Measurements from ENCODE around the gene MYOZ3.
A peak's percentile ranks its signal among the peaks of the same experiment; 100 is the strongest.

The MYOZ3 gene

DNA sequence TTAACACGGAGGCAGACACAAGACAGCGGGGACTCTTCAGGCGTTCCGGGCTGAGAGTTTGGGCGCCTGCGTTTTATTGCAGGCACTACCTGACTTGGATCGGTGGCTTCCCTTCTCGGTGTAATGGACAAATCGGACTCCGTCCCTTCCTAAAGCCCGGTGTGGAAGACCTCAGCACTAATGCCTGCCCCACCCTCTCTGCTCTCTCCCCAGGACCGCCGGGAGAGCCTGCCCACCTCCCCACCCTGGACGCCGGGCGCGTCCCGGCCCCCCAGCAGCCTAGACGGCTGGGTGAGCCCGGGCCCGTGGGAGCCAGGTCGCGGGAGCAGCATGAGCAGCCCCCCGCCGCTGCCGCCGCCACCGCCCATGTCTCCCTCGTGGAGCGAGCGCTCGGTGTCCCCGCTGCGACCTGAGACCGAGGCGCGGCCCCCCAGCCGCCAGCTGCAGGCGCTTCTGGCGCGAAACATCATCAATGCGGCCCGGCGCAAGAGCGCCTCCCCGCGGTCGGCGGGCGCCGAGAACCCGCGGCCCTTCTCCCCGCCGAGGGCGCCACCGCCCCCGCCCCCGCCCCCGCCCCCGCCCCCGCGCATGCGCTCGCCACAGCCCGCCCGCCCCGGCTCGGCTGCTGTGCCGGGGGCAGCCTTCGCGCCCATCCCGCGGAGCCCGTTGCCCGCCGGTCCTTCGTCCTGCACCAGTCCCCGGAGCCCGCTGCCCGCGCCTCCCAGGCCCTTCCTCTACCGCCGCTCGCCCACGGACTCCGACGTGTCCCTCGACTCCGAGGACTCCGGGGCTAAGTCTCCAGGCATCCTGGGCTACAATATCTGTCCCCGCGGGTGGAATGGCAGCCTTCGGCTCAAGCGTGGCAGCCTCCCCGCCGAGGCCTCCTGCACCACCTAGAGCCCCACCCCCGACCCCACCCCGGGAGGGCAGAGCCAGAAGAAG lies 4.6 kb upstream of the MYOZ3 start:
- H2AK5ac ChIP-seq (ENCODE audit: low read length), result no peak overlapping the region
- WGBS (ENCODE audit: extremely low coverage, insufficient coverage, low lambda C conversion rate), result no CpG with 5 or more reads among the region's 99 CpGs

DNA sequence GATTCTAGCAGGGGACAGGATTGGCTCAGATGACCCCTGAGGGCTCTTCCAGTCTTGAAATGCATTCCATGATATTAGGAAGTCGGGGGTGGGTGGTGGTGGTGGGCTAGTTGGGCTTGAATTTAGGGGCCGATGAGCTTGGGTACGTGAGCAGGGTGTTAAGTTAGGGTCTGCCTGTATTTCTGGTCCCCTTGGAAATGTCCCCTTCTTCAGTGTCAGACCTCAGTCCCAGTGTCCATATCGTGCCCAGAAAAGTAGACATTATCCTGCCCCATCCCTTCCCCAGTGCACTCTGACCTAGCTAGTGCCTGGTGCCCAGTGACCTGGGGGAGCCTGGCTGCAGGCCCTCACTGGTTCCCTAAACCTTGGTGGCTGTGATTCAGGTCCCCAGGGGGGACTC lies 2.9 kb upstream of the MYOZ3 start:
- no peak overlapping the region for H2BK15ac ChIP-seq (replicated peaks; ENCODE audit: low read depth)
- no peaks in the 10 kb centered on the region for H3K27me3 ChIP-seq (ENCODE audit: insufficient read depth, low read length, poor library complexity)
- H3K4me1 ChIP-seq (ENCODE audit: control insufficient read depth, low read depth, low read length), result peaks cover 4% of the 10 kb centered on the region
- no peak overlapping the region for H2AK5ac ChIP-seq (ENCODE audit: low read length)
- no CpG with 5 or more reads among the region's 4 CpGs for WGBS (ENCODE audit: extremely low coverage, insufficient coverage, low lambda C conversion rate)
- H3K79me1 ChIP-seq (ENCODE audit: low read length), result no peaks in the 10 kb centered on the region
- no peak overlapping the region for H3K23ac ChIP-seq (ENCODE audit: low read length)
- no peak overlapping the region for H3K56ac ChIP-seq (ENCODE audit: low read length)
- no peak overlapping the region for H3K9ac ChIP-seq (ENCODE audit: low read length)
- no peak overlapping the region for H3K18ac ChIP-seq (ENCODE audit: low read length)
- H4K8ac ChIP-seq (ENCODE audit: low read depth, low read length), result no peak overlapping the region
- H3K36me3 ChIP-seq (ENCODE audit: control insufficient read depth, insufficient read depth, low read length), result no peaks in the 10 kb centered on the region
- no peak overlapping the region for H2BK5ac ChIP-seq (ENCODE audit: low read length)
- no peak overlapping the region for H2BK120ac ChIP-seq (ENCODE audit: low read depth, low read length)
- H3K4ac ChIP-seq (ENCODE audit: low read depth, low read length), result no peak overlapping the region
- H3K27ac ChIP-seq (ENCODE audit: low read depth, low read length), result no peak overlapping the region
- H3K4me2 ChIP-seq (ENCODE audit: low read length), result no peak overlapping the region
- H3K79me2 ChIP-seq (ENCODE audit: control insufficient read depth, insufficient read depth, low read length), result no peaks in the 10 kb centered on the region
- H4K5ac ChIP-seq (ENCODE audit: low read length), result no peak overlapping the region
- DNase-seq, result no peak
- no peak overlapping the region for H3K4me3 ChIP-seq (ENCODE audit: low read length)

More for the DNA sequence above, 4.6 kb upstream of the MYOZ3 start:
- Histone ChIP-seq H3K36me3 (ENCODE audit: control insufficient read depth, insufficient read depth, low read length) (no peaks in the 10 kb centered on the region), H3K9ac (ENCODE audit: low read length) (peak overlapping the region; percentile 94), H3K27me3 (ENCODE audit: insufficient read depth, low read length, poor library complexity) (no peaks in the 10 kb centered on the region), H2BK5ac (ENCODE audit: low read length) (no peak overlapping the region), H2BK120ac (ENCODE audit: low read depth, low read length) (no peak overlapping the region), H4K5ac (ENCODE audit: low read length) (no peak overlapping the region), H3K23ac (ENCODE audit: low read length) (no peak overlapping the region), H3K56ac (ENCODE audit: low read length) (peak overlapping the region; percentile 95), H3K27ac (ENCODE audit: low read depth, low read length) (no peak overlapping the region), H3K79me1 (ENCODE audit: low read length) (no peaks in the 10 kb centered on the region), H3K4me1 (ENCODE audit: control insufficient read depth, low read depth, low read length) (peaks cover 4% of the 10 kb centered on the region), H3K4me3 (ENCODE audit: low read length) (peak overlapping the region; percentile 60), H3K4ac (ENCODE audit: low read depth, low read length) (peak overlapping the region; percentile 92), H3K4me2 (ENCODE audit: low read length) (peak overlapping the region; percentile 79), H3K18ac (ENCODE audit: low read length) (peak overlapping the region; percentile 80), H3K79me2 (ENCODE audit: control insufficient read depth, insufficient read depth, low read length) (no peaks in the 10 kb centered on the region), H2BK15ac (replicated peaks; ENCODE audit: low read depth) (no peak overlapping the region), H4K8ac (ENCODE audit: low read depth, low read length) (peak overlapping the region; percentile 70)
- peak; percentile 77 for DNase-seq

GRCh38 chr5:150658699-150659265 lies 2.3 kb upstream of the MYOZ3 start:
- Histone ChIP-seq H3K27me3 (ENCODE audit: insufficient read depth, low read length, poor library complexity) (no peaks in the 10 kb centered on the region), H3K56ac (ENCODE audit: low read length) (no peak overlapping the region), H3K9ac (ENCODE audit: low read length) (no peak overlapping the region), H2BK5ac (ENCODE audit: low read length) (no peak overlapping the region), H3K23ac (ENCODE audit: low read length) (no peak overlapping the region), H3K4me1 (ENCODE audit: control insufficient read depth, low read depth, low read length) (peaks cover 4% of the 10 kb centered on the region), H2BK120ac (ENCODE audit: low read depth, low read length) (no peak overlapping the region), H2AK5ac (ENCODE audit: low read length) (no peak overlapping the region), H3K4me2 (ENCODE audit: low read length) (no peak overlapping the region), H3K4me3 (ENCODE audit: low read length) (no peak overlapping the region), H3K79me1 (ENCODE audit: low read length) (no peaks in the 10 kb centered on the region), H3K27ac (ENCODE audit: low read depth, low read length) (no peak overlapping the region), H3K79me2 (ENCODE audit: control insufficient read depth, insufficient read depth, low read length) (no peaks in the 10 kb centered on the region), H2BK15ac (replicated peaks; ENCODE audit: low read depth) (no peak overlapping the region), H3K36me3 (ENCODE audit: control insufficient read depth, insufficient read depth, low read length) (no peaks in the 10 kb centered on the region), H4K8ac (ENCODE audit: low read depth, low read length) (no peak overlapping the region), H4K5ac (ENCODE audit: low read length) (no peak overlapping the region), H3K18ac (ENCODE audit: low read length) (no peak overlapping the region), H3K4ac (ENCODE audit: low read depth, low read length) (no peak overlapping the region)
- WGBS (ENCODE audit: extremely low coverage, insufficient coverage, low lambda C conversion rate), result no CpG with 5 or more reads among the region's 3 CpGs
- DNase-seq, result no peak

- H3K79me2 ChIP-seq (ENCODE audit: control insufficient read depth, insufficient read depth, low read length), result no peaks in the 10 kb centered on the region
- DNase-seq, result no peak
- H3K4me2 ChIP-seq (ENCODE audit: low read length), result no peak overlapping the region
- H3K56ac ChIP-seq (ENCODE audit: low read length), result peak overlapping the region; percentile 34
- no peaks in the 10 kb centered on the region for H3K27me3 ChIP-seq (ENCODE audit: insufficient read depth, low read length, poor library complexity)
- H3K4me3 ChIP-seq (ENCODE audit: low read length), result no peak overlapping the region
- H3K27ac ChIP-seq (ENCODE audit: low read depth, low read length), result no peak overlapping the region
- no peak overlapping the region for H3K4ac ChIP-seq (ENCODE audit: low read depth, low read length)
- no peak overlapping the region for H2BK15ac ChIP-seq (replicated peaks; ENCODE audit: low read depth)
- H3K18ac ChIP-seq (ENCODE audit: low read length), result no peak overlapping the region
- no peak overlapping the region for H2AK5ac ChIP-seq (ENCODE audit: low read length)
- H3K23ac ChIP-seq (ENCODE audit: low read length), result no peak overlapping the region
- H3K9ac ChIP-seq (ENCODE audit: low read length), result no peak overlapping the region
- WGBS (ENCODE audit: extremely low coverage, insufficient coverage, low lambda C conversion rate), result no CpG with 5 or more reads among the region's 11 CpGs
- peaks cover 4% of the 10 kb centered on the region for H3K4me1 ChIP-seq (ENCODE audit: control insufficient read depth, low read depth, low read length)
- no peak overlapping the region for H2BK5ac ChIP-seq (ENCODE audit: low read length)
- H2BK120ac ChIP-seq (ENCODE audit: low read depth, low read length), result no peak overlapping the region
- H3K36me3 ChIP-seq (ENCODE audit: control insufficient read depth, insufficient read depth, low read length), result no peaks in the 10 kb centered on the region
- H4K5ac ChIP-seq (ENCODE audit: low read length), result no peak overlapping the region
- no peaks in the 10 kb centered on the region for H3K79me1 ChIP-seq (ENCODE audit: low read length)
- no peak overlapping the region for H4K8ac ChIP-seq (ENCODE audit: low read depth, low read length)
Observed at GRCh38 chr5:150659360-150660107, 1.5 kb upstream of the MYOZ3 start.

DNA sequence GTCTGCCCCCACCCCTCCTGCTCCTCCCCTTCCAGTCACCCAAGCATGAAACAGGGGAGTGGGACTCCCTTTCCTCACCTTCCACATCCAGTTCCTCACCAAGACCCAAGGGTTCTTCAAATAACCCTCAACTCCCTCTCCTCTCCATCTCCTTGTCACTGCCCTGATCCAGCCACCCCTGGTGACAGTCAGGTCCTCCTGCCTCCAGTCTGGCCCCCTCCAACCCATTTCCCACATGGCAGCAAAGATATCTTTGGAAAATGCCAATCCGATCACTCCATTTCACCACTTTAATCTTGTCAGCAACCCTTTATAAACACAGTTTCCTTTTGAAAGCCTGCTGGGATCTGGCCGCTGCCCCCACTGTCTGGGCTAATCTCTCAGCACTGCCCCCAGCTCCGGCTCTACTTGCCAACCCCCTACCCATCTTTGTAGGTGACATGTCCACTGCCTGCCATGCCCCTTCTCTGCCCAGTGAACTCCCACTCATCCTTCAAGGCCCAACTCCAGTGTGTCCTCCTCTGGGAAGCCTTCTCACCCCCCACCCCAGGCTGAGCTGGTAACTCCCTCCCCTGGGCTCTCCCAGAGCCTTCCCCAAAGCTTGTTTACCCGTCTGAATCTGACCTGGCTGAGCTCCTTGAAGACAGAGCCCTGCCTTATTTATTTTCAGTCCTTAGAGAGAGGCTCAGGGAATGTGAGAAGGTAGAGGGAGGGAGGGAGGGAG lies 781 bp upstream of the MYOZ3 start:
- H3K36me3 ChIP-seq (ENCODE audit: control insufficient read depth, insufficient read depth, low read length), result no peaks in the 10 kb centered on the region
- no peaks in the 10 kb centered on the region for H3K79me1 ChIP-seq (ENCODE audit: low read length)
- no peak overlapping the region for H3K18ac ChIP-seq (ENCODE audit: low read length)
- H2BK5ac ChIP-seq (ENCODE audit: low read length), result no peak overlapping the region
- H3K27ac ChIP-seq (ENCODE audit: low read depth, low read length), result no peak overlapping the region
- WGBS (ENCODE audit: extremely low coverage, insufficient coverage, low lambda C conversion rate), result no CpG with 5 or more reads among the region's 4 CpGs
- H3K56ac ChIP-seq (ENCODE audit: low read length), result peak overlapping the region; percentile 34
- no peak overlapping the region for H2AK5ac ChIP-seq (ENCODE audit: low read length)
- peaks cover 4% of the 10 kb centered on the region for H3K4me1 ChIP-seq (ENCODE audit: control insufficient read depth, low read depth, low read length)
- no peak overlapping the region for H3K4me2 ChIP-seq (ENCODE audit: low read length)
- no peak for DNase-seq
- no peak overlapping the region for H2BK120ac ChIP-seq (ENCODE audit: low read depth, low read length)
- H3K9ac ChIP-seq (ENCODE audit: low read length), result no peak overlapping the region
- H2BK15ac ChIP-seq (replicated peaks; ENCODE audit: low read depth), result no peak overlapping the region
- H3K79me2 ChIP-seq (ENCODE audit: control insufficient read depth, insufficient read depth, low read length), result no peaks in the 10 kb centered on the region
- H3K23ac ChIP-seq (ENCODE audit: low read length), result no peak overlapping the region
- H3K4ac ChIP-seq (ENCODE audit: low read depth, low read length), result no peak overlapping the region
- no peak overlapping the region for H3K4me3 ChIP-seq (ENCODE audit: low read length)
- H4K5ac ChIP-seq (ENCODE audit: low read length), result no peak overlapping the region
- H3K27me3 ChIP-seq (ENCODE audit: insufficient read depth, low read length, poor library complexity), result no peaks in the 10 kb centered on the region
- no peak overlapping the region for H4K8ac ChIP-seq (ENCODE audit: low read depth, low read length)

All from mesendoderm (in vitro differentiated cells).